Right atrium auricular region (tissue), 2 donors: ENCODE results near the gene TGFBR2. TPM values are rescaled to one million over a fixed set of nuclear protein-coding genes. Genes with fewer than 3 reads are reported as not detected.
A peak's percentile ranks its signal among the peaks of the same experiment; 100 is the strongest.

Source experiments
- DNase-seq: peaks from one replicate; pipeline ENCODE4 v3.0.0-alpha.2; 2019; ENCODE audit warnings: low spot score
- H3K27ac ChIP-seq, 2 donors: fragments of 200-600 bp; sonication (generic); 1 replicate in 1 of 2; 2 replicates in 1 of 2; pipeline ENCODE4 v1.5.1; 2016 to 2019
- H3K27me3 ChIP-seq, 2 donors: fragments of 200-600 bp; sonication (generic); one replicate each; pipeline versions ENCODE4 v1.5.1 to v1.6.0; 2017 to 2019
- H3K36me3 ChIP-seq: fragments of 200-600 bp; sonication (generic); one replicate; pipeline ENCODE4 v1.5.1; 2016
- H3K4me1 ChIP-seq, 2 donors: fragments of 200-600 bp; sonication (generic); one replicate each; pipeline versions ENCODE4 v1.5.1 to v1.6.0; 2017 to 2019
- H3K4me3 ChIP-seq, 2 donors: fragments of 200-600 bp; sonication (generic); 1 replicate in 1 of 2; 2 replicates in 1 of 2; pipeline ENCODE4 v1.5.1; 2017 to 2019; ENCODE audit warnings: mild to moderate bottlenecking in 1 of 2, moderate library complexity in 1 of 2
- H3K9me3 ChIP-seq, 2 donors: fragments of 200-600 bp; sonication (generic); one replicate each; pipeline ENCODE4 v1.5.1; 2019
- total RNA-seq, 2 donors: library from RNA; depleted of rRNA; stranded (reverse); fragments of >200 nt; gene quantifications; one replicate each; pipeline ENCODE4 v1.1.0, GENCODE V29; 2016
- TF ChIP-seq, protein P1 (sequence below), 2 donors: fragments of 200-600 bp; sonication (generic); IDR thresholded peaks; one replicate each; pipeline ENCODE4 v1.5.1; 2019; ENCODE audit warnings: antibody characterized with exemption in 2 of 2

The TGFBR2 gene
- total RNA-seq, 2 donors from 2014 or later: 205 to 210 TPM

DNA sequence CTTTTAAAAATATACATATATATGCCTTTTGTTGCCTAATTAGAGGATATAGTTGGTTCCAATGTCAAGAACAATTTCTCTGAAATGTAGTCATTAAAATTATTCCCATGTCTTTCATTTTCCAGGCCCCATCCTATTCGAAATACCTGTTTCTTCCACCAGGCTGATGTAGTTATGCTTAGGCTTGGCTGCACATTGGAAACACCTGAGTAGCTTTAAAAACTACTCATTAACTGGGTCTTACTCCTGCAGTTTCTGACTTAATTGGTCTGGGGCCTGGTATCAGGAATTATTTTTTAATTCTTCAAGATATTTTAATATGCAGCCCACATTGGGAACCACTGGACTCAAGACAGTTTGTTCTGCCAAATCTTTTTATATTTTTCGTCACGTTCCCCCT is 53.7 kb downstream of the TGFBR2 start:
- peaks cover 0 to 94% of the 10 kb centered on the region in 2 donors for H3K4me1 ChIP-seq
- DNase-seq: no peak
- H3K9me3 ChIP-seq: no peaks in the 10 kb centered on the region
- peak overlapping the region; percentile 64 to 77 for H3K27ac ChIP-seq
- H3K27me3 ChIP-seq: no peaks in the 10 kb centered on the region
- TF ChIP-seq, protein P1, sequence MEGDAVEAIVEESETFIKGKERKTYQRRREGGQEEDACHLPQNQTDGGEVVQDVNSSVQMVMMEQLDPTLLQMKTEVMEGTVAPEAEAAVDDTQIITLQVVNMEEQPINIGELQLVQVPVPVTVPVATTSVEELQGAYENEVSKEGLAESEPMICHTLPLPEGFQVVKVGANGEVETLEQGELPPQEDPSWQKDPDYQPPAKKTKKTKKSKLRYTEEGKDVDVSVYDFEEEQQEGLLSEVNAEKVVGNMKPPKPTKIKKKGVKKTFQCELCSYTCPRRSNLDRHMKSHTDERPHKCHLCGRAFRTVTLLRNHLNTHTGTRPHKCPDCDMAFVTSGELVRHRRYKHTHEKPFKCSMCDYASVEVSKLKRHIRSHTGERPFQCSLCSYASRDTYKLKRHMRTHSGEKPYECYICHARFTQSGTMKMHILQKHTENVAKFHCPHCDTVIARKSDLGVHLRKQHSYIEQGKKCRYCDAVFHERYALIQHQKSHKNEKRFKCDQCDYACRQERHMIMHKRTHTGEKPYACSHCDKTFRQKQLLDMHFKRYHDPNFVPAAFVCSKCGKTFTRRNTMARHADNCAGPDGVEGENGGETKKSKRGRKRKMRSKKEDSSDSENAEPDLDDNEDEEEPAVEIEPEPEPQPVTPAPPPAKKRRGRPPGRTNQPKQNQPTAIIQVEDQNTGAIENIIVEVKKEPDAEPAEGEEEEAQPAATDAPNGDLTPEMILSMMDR (IDR thresholded peaks at IDR 0.05): no peak
- peaks cover 55% of the 10 kb centered on the region for H3K36me3 ChIP-seq
- no peak overlapping the region for H3K4me3 ChIP-seq

DNA sequence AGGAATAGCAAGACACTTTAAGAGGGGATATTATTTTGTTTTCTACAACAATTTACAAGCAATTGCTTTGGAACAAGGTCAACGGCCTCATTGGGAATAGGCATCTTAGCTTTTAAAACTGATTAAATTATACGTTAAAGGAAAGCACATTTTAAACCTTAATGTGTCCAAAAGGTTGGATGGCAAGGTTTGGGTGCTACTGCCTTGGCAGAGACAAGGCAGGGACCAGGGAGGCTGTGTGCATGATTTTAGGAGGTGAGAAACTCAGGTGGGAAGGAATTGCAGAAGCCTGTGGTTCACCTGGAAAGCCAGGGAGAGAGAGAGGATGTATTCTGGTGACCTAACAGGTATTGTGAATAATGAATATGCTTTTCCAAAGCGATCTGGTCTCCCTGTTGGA is 54.3 kb downstream of the TGFBR2 start:
- peaks cover 0 to 94% of the 10 kb centered on the region in 2 donors for H3K4me1 ChIP-seq
- H3K27me3 ChIP-seq: no peaks in the 10 kb centered on the region
- TF ChIP-seq, protein P1 (IDR thresholded peaks at IDR 0.05): no peak

DNA sequence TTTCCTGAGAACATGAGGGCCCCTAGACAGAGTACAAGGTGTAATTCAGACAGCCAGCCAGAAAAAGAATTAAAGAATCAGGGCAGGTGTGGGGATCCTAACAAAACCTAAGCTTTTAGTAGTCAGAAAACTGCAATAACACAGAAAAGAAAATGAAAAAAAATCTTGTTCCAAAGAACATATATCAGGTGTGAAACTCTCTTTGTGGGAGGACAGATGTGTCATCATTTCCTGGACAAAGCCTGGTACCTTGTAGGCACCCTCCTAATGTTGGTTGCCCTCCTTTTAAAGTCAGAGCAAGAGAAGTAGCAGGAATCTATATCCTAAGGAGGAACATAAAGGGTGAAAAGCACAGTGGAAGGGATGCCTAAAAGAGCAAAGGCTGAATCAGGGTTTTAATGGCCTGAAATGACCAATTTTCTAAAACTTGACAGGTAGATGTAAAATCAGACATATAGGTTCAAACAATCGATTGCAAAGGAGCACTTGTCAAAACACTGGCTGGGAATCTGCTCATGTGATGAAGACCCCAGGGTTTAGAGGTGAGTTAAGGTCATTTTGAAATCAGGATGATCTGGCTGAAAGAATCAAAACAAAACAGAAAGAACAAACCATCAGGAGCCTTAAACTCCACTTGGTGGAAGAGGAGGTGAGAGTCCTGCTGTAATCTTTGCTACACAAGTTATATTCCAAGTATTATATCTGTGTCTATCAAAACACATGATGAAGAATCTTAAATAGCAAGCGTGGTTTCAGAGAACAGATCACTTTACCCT is 54.9 kb downstream of the TGFBR2 start:
- Histone ChIP-seq H3K4me1 (peaks cover 0 to 94% of the 10 kb centered on the region in 2 donors), H3K9me3 (no peaks in the 10 kb centered on the region), H3K36me3 (peaks cover 43% of the 10 kb centered on the region), H3K27ac (peak overlapping the region; percentile 64 to 77), H3K27me3 (no peaks in the 10 kb centered on the region), H3K4me3 (no peak overlapping the region)
- DNase-seq: no peak
- TF ChIP-seq, protein P1 (IDR thresholded peaks at IDR 0.05): no peak

More for the DNA sequence above, 54.3 kb downstream of the TGFBR2 start:
- peak overlapping the region; percentile 64 to 77 for H3K27ac ChIP-seq
- DNase-seq: no peak
- peaks cover 50% of the 10 kb centered on the region for H3K36me3 ChIP-seq
- H3K4me3 ChIP-seq: no peak overlapping the region
- H3K9me3 ChIP-seq: no peaks in the 10 kb centered on the region

DNA sequence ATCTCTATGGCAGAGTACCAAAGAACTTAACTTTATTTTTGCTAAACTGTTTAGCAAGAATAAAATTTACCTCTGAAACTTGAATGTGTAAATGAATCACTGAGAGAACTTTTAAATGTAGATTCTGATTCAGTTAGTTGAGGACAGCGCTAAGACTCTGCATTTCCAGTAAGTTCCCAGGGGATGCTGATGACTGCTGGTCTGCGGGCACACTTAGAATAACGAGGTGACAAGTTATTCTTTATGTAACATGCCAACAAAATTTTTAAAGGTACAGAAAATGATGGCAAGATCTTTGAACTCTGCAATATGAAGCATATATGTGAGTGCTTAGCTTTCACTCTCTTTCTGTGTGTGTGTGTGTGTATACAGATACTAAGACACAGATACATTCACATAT is 56.4 kb downstream of the TGFBR2 start:
- no peak for DNase-seq
- peaks cover 28% of the 10 kb centered on the region for H3K36me3 ChIP-seq
- H3K27ac ChIP-seq: no peak overlapping the region
- TF ChIP-seq, protein P1 (IDR thresholded peaks at IDR 0.05): no peak
- no peak overlapping the region for H3K4me3 ChIP-seq
- no peaks in the 10 kb centered on the region for H3K9me3 ChIP-seq
- H3K4me1 ChIP-seq: peaks cover 0 to 94% of the 10 kb centered on the region in 2 donors
- no peaks in the 10 kb centered on the region for H3K27me3 ChIP-seq

DNA sequence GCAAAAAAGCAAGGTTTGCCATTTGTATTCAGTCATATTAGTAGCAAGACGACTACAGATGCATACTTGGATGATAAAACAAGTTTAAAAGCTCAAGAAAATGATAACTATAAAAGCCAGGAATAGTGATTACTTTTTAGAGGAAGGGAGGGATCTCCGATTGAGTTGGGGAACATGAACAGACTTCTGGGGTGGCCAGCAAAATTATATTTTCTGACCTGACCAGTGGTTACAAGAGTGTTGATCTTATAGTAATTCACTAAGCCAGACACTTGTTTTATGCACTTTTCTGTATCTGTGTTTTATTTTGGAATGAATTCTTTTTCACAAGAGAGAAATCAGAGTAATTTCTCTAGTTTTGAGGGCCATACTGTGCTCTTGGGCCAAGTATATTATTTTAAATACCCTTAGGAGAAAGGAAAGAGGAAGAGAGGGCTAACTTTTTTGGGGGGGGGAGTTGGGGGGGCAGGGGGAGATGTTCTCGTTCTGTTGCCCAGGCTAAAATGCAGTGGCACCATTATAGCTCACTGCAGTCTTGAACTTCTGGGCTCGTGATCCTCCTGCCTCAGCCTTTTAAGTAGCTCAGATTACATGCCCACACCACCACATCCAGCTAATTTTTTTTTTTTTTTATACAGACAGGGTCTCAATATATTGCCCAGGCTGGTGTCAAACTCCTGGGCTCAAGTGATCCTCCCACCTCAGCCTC is 57.3 kb downstream of the TGFBR2 start:
- H3K27ac ChIP-seq: peak overlapping the region in 1 of 2 donors; percentile 4
- H3K36me3 ChIP-seq: peaks cover 25% of the 10 kb centered on the region

More for the DNA sequence above, 57.3 kb downstream of the TGFBR2 start:
- DNase-seq: no peak
- TF ChIP-seq, protein P1 (IDR thresholded peaks at IDR 0.05): no peak
- Histone ChIP-seq H3K9me3 (no peaks in the 10 kb centered on the region), H3K4me3 (no peak overlapping the region), H3K4me1 (peaks cover 0 to 94% of the 10 kb centered on the region in 2 donors), H3K27me3 (no peaks in the 10 kb centered on the region)
